Stimulated activated naive CD4-positive, alpha-beta T cell (primary cell): Measurements from ENCODE around the gene FUNDC1.

Experiments
- DNase-seq, 6 experiments: peaks; one replicate each; lab custom pipeline; 2025; lab: John Stamatoyannopoulos, UW

Gene FUNDC1

DNA sequence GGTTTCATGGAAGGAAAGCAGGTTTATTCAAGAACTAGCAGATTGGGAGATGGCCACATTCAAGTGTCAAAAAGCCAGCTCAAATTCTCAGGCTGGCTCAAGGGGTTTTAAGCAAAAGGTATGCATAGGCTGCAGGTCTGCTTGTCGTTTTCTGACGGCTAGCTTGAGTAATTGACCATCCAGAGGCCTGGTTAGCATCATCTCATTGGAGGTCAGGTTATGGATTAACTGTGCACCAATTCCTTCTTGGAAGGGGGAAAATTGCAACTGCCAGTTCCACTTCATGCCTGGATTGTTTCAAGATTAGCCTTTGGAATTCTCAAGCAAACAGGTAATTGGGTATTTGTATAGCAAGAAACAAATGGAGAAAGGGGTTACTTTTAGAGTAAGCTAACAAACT, 62.1 kb downstream of the FUNDC1 start:
- no peak for DNase-seq

- no peak for DNase-seq
These were observed 68.2 kb downstream of the FUNDC1 start for GRCh38 chrX:44474410-44474809.
